T-helper 1 cell treated with Interleukin-12 subunit alpha and Interleukin-12 subunit beta and Interleukin-4 antibody, amounts not matched to agents 30 ng/mL and 1 ng/mL, for 36 hours (primary cell): ENCODE measurements around the gene SS18L1. TPM values are rescaled to one million over a fixed set of nuclear protein-coding genes. Genes with fewer than 3 reads are reported as not detected.

Experiments
- total RNA-seq: library from RNA; stranded (reverse); gene quantifications from 2 replicates; pipeline ENCODE4 v1.2.3, GENCODE V29; 2022

Gene SS18L1
- total RNA-seq, 1 donor from 2014 or later: 19.7 TPM

Other genes with a start within 250 kb of the SS18L1 start
- 23.2 and 28.4 TPM in 2 replicates for gene TAF4, start 77.9 kb upstream of the SS18L1 start, total RNA-seq
- 31.4 and 33.2 TPM in 2 replicates for gene LSM14B, start 21.3 kb upstream of the SS18L1 start, total RNA-seq
- gene PSMA7, start 375 bp upstream of the SS18L1 start, total RNA-seq: 330 and 342 TPM in 2 replicates
- 38.6 and 42.1 TPM in 2 replicates for gene MTG2, start 39.3 kb downstream of the SS18L1 start, total RNA-seq
- not detected in 2 replicates for gene HRH3, start 76.5 kb downstream of the SS18L1 start, total RNA-seq
- 37.9 and 44.7 TPM in 2 replicates for gene OSBPL2, start 94.8 kb downstream of the SS18L1 start, total RNA-seq
- 123 and 124 TPM in 2 replicates for gene ADRM1, start 159.2 kb downstream of the SS18L1 start, total RNA-seq
- gene LAMA5, start 223.5 kb downstream of the SS18L1 start, total RNA-seq: 0.76 and 1.3 TPM in 2 replicates
- gene RPS21, start 243.3 kb downstream of the SS18L1 start, total RNA-seq: 1,610 and 1,637 TPM in 2 replicates